ENCODE measurements around the gene CLEC6A.

CLEC6A gene

DNA sequence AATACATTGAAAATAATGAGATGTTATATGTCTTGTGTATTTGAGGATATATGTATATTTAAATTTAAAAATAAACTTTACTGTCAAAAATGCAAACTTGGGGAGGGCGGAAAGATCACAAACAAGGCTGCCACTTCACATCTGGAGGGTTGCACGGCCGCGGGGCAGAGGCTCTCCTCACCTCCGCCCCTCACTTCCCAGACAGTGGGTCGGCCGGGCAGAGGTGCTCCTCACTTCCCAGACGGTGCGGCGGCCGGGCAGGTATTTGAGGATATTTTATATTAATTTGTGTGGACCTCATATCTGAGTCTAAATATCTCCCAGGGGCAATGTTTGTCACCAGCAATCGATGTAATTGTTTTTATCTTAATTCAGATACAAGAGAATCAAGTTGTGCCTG, 3.7 kb upstream of the CLEC6A start:
- H3F3A ChIP-seq (ENCODE audit: insufficient read depth), result no peaks in the 10 kb centered on the region
- no peak overlapping the region for H2AFZ ChIP-seq (ENCODE audit: low read depth, low read length, severe bottlenecking)
- no peaks in the 10 kb centered on the region for H3K27me3 ChIP-seq (ENCODE audit: low read length)
- TF ChIP-seq, protein P1, sequence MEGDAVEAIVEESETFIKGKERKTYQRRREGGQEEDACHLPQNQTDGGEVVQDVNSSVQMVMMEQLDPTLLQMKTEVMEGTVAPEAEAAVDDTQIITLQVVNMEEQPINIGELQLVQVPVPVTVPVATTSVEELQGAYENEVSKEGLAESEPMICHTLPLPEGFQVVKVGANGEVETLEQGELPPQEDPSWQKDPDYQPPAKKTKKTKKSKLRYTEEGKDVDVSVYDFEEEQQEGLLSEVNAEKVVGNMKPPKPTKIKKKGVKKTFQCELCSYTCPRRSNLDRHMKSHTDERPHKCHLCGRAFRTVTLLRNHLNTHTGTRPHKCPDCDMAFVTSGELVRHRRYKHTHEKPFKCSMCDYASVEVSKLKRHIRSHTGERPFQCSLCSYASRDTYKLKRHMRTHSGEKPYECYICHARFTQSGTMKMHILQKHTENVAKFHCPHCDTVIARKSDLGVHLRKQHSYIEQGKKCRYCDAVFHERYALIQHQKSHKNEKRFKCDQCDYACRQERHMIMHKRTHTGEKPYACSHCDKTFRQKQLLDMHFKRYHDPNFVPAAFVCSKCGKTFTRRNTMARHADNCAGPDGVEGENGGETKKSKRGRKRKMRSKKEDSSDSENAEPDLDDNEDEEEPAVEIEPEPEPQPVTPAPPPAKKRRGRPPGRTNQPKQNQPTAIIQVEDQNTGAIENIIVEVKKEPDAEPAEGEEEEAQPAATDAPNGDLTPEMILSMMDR (IDR thresholded peaks at IDR 0.05; ENCODE audit: insufficient read depth, low read length, poor library complexity, severe bottlenecking), result no peak
- H3K4me2 ChIP-seq (ENCODE audit: low read depth, low read length, poor library complexity, severe bottlenecking), result no peak overlapping the region
- no peaks in the 10 kb centered on the region for H3K9me2 ChIP-seq (replicated peaks; ENCODE audit: insufficient read depth, low read length)
- H3K9ac ChIP-seq (ENCODE audit: low read length), result no peak overlapping the region
- H3K9me3 ChIP-seq (ENCODE audit: insufficient read depth, low read length), result no peaks in the 10 kb centered on the region
- H3K4me3 ChIP-seq (ENCODE audit: insufficient read depth, low read length, poor library complexity, severe bottlenecking), result no peak overlapping the region
- H3K36me3 ChIP-seq (ENCODE audit: low read length), result no peaks in the 10 kb centered on the region
- no peaks in the 10 kb centered on the region for H4K20me1 ChIP-seq (ENCODE audit: low read depth, low read length)
- H3K27ac ChIP-seq (ENCODE audit: low read depth, low read length), result no peak overlapping the region
- H3K79me2 ChIP-seq (ENCODE audit: insufficient read depth, low read length), result no peaks in the 10 kb centered on the region

DNA sequence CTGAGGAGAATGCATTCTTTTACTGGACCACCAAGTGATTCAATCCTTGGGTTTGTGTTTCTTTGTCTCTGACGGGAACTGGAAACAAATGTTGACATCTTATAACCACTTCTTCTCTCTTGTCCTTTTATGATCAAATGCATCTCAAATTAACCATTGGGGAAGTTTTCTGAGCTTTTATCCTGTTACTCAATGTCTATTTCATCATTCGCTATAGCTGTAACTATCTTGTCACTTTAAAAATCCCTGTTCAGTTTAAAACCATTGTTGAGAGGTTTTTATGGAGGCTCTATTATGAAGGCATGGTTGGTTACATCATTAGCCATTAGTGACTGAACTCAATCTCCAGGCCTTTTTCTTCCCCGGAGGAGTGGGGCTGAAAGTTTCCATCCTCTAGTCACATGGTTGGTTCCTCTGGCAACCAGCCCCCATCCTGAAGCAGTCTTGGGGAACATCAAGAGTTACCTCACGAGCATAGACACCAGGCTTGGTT, 2.7 kb upstream of the CLEC6A start:
- Histone ChIP-seq H3K36me3 (ENCODE audit: low read length) (no peaks in the 10 kb centered on the region), H3K9ac (ENCODE audit: low read length) (no peak overlapping the region), H3K4me2 (ENCODE audit: low read depth, low read length, poor library complexity, severe bottlenecking) (no peak overlapping the region), H2AFZ (ENCODE audit: low read depth, low read length, severe bottlenecking) (no peak overlapping the region), H3K4me3 (ENCODE audit: insufficient read depth, low read length, poor library complexity, severe bottlenecking) (no peak overlapping the region), H3K9me2 (replicated peaks; ENCODE audit: insufficient read depth, low read length) (no peaks in the 10 kb centered on the region), H3K27me3 (ENCODE audit: low read length) (no peaks in the 10 kb centered on the region), H4K20me1 (ENCODE audit: low read depth, low read length) (no peaks in the 10 kb centered on the region), H3K9me3 (ENCODE audit: insufficient read depth, low read length) (no peaks in the 10 kb centered on the region), H3K79me2 (ENCODE audit: insufficient read depth, low read length) (no peaks in the 10 kb centered on the region), H3F3A (ENCODE audit: insufficient read depth) (no peaks in the 10 kb centered on the region), H3K27ac (ENCODE audit: low read depth, low read length) (no peak overlapping the region)
- no peak for TF ChIP-seq EZH2phosphoT487 (conservative IDR thresholded peaks at IDR 0.05; ENCODE audit: low read length)
- TF ChIP-seq, protein P1 (IDR thresholded peaks at IDR 0.05; ENCODE audit: insufficient read depth, low read length, poor library complexity, severe bottlenecking), result no peak

DNA sequence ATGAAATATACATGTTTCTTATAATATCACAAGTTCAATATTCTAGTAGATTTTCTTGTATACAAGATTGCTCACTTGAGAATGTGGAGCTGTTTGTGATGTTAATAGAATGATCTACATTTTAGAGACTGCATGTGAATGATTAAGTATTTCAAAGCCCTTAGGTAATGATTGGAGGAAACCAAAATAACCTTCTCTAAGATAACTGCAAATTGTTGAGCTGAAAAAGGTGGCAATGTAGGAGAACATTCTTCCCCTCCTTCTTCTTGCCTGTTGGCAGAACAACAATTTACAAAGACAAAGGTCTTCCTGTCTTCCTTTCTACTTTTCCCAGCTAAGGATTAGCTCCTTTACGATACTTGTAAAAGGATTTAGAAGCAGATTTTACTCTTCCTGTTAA, 2.0 kb upstream of the CLEC6A start:
- no peaks in the 10 kb centered on the region for H3K27me3 ChIP-seq (ENCODE audit: low read length)
- no peaks in the 10 kb centered on the region for H3K79me2 ChIP-seq (ENCODE audit: insufficient read depth, low read length)
- H3K4me3 ChIP-seq (ENCODE audit: insufficient read depth, low read length, poor library complexity, severe bottlenecking), result no peak overlapping the region
- H3K27ac ChIP-seq (ENCODE audit: low read depth, low read length), result no peak overlapping the region
- H2AFZ ChIP-seq (ENCODE audit: low read depth, low read length, severe bottlenecking), result no peak overlapping the region
- H3F3A ChIP-seq (ENCODE audit: insufficient read depth), result no peaks in the 10 kb centered on the region
- H3K9ac ChIP-seq (ENCODE audit: low read length), result no peak overlapping the region
- H3K9me2 ChIP-seq (replicated peaks; ENCODE audit: insufficient read depth, low read length), result no peaks in the 10 kb centered on the region
- H4K20me1 ChIP-seq (ENCODE audit: low read depth, low read length), result no peaks in the 10 kb centered on the region
- TF ChIP-seq, protein P1 (IDR thresholded peaks at IDR 0.05; ENCODE audit: insufficient read depth, low read length, poor library complexity, severe bottlenecking), result no peak
- TF ChIP-seq EZH2phosphoT487 (conservative IDR thresholded peaks at IDR 0.05; ENCODE audit: low read length), result no peak
- no peak overlapping the region for H3K4me2 ChIP-seq (ENCODE audit: low read depth, low read length, poor library complexity, severe bottlenecking)
- no peaks in the 10 kb centered on the region for H3K9me3 ChIP-seq (ENCODE audit: insufficient read depth, low read length)
- no peaks in the 10 kb centered on the region for H3K36me3 ChIP-seq (ENCODE audit: low read length)
